SJSA1 (cell line): Measurements from ENCODE around the gene ABHD15. TPM values are rescaled to one million over a fixed set of nuclear protein-coding genes. Genes with fewer than 3 reads are reported as not detected.

Experiments used
- DNase-seq, 2 experiments: peaks; one replicate each; pipeline ENCODE4 v3.0.0-alpha.2; 2015 to 2020; ENCODE audit warnings: low spot score in 2 of 2, low read depth in 1 of 2
- H3K27ac ChIP-seq: fragments of 250-450 bp; sonication (Bioruptor Pico); 2 replicates; pipeline ENCODE4 v1.5.1; 2020; ENCODE audit warnings: mild to moderate bottlenecking, moderate library complexity
- H3K27me3 ChIP-seq: fragments of 250-450 bp; sonication (Bioruptor Pico); replicated peaks from 2 replicates; pipeline ENCODE4 v1.5.1; 2020; ENCODE audit warnings: mild to moderate bottlenecking, moderate library complexity
- H3K36me3 ChIP-seq: fragments of 250-450 bp; sonication (Bioruptor Pico); 2 replicates; pipeline ENCODE4 v1.5.1; 2020; ENCODE audit warnings: mild to moderate bottlenecking
- H3K4me1 ChIP-seq: fragments of 250-450 bp; sonication (Bioruptor Pico); replicated peaks from 2 replicates; pipeline ENCODE4 v1.6.1; 2021; ENCODE audit warnings: mild to moderate bottlenecking
- H3K4me3 ChIP-seq: fragments of 250-450 bp; sonication (Bioruptor Pico); 2 replicates; pipeline ENCODE4 v1.5.1; 2020; ENCODE audit warnings: mild to moderate bottlenecking
- H3K9me3 ChIP-seq: fragments of 250-450 bp; sonication (Bioruptor Pico); replicated peaks from 2 replicates; pipeline ENCODE4 v1.5.1; 2020; ENCODE audit warnings: mild to moderate bottlenecking
- total RNA-seq: library from RNA; depleted of rRNA; stranded (reverse); fragments of >200 nt; shearing (Covaris generic); gene quantifications from 2 replicates; pipeline ENCODE4 v1.2.3, GENCODE V29; 2014

ABHD15 gene
- total RNA-seq, 1 experiment from 2014 or later, result 5.7 TPM

- no peaks in the 10 kb centered on the region for H3K27me3 ChIP-seq
- DNase-seq, result no peak
- H3K4me3 ChIP-seq, result no peak overlapping the region
- H3K4me1 ChIP-seq, result no peaks in the 10 kb centered on the region
- H3K9me3 ChIP-seq, result no peaks in the 10 kb centered on the region
- no peak overlapping the region for H3K27ac ChIP-seq
- no peaks in the 10 kb centered on the region for H3K36me3 ChIP-seq
Measured at GRCh38 chr17:29607557-29608195, 40.8 kb upstream of the ABHD15 start.

DNA sequence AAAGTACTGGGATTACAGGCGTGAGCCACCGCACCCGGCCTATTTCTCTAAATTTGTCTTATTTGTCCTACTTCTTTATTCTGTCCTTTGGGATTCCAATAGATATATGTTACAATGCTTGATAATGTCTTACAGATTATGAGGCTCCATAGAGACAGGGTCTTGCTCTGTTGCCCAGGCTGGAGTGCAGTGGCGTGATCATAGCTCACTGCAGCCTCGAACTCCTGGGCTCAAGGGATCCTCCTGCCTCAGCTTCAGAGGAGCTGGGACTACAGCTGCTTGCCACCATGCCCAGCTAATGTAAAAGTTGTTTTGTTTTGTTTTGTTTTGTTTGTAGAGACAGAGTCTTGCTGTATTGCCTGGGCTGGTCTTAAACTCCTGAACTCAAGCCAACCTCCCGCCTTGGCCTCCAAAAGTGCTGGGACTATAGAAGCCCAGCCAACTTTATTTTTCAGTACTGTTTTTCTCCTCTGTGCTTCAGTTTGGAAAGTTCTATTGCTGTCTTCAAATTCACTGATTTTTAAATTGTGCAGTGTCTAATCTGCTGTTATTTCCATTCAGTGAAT is 36.4 kb upstream of the ABHD15 start:
- no peak for DNase-seq
- Histone ChIP-seq H3K27ac (no peak overlapping the region), H3K4me1 (no peaks in the 10 kb centered on the region), H3K36me3 (no peaks in the 10 kb centered on the region), H3K9me3 (no peaks in the 10 kb centered on the region), H3K4me3 (no peak overlapping the region), H3K27me3 (no peaks in the 10 kb centered on the region)

- Histone ChIP-seq H3K36me3 (no peaks in the 10 kb centered on the region), H3K9me3 (no peaks in the 10 kb centered on the region), H3K27ac (no peak overlapping the region), H3K4me3 (no peak overlapping the region), H3K27me3 (no peaks in the 10 kb centered on the region), H3K4me1 (peaks cover 21% of the 10 kb centered on the region)
- DNase-seq, result no peak
Measured at GRCh38 chr17:29597361-29598172, 30.7 kb upstream of the ABHD15 start.

DNA sequence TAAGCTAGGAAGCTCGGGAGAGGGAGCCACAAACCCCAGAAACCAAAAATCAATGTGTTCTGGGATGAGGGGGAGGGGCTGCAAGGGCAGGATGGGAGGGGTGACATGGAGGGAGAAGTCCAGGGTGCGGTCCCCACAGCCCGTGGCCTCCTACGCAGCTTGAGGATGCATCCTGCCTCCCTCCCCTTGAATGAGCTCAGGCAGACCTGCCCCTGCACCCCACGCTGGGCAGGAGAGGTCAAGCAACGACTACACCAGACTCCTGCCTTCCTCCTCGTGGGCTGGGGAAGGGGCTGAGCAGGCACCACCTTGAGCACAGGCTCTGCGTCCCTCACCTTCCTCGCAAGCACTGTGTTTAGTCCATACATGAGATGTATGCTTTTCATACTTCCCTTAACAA is 30.0 kb upstream of the ABHD15 start:
- H3K36me3 ChIP-seq, result no peaks in the 10 kb centered on the region
- H3K27ac ChIP-seq, result no peak overlapping the region
- H3K27me3 ChIP-seq, result no peaks in the 10 kb centered on the region
- H3K4me1 ChIP-seq, result peaks cover 29% of the 10 kb centered on the region
- no peak overlapping the region for H3K4me3 ChIP-seq
- no peaks in the 10 kb centered on the region for H3K9me3 ChIP-seq
- DNase-seq, result no peak

- no peak for DNase-seq
- Histone ChIP-seq H3K27ac (no peak overlapping the region), H3K36me3 (no peaks in the 10 kb centered on the region), H3K9me3 (no peaks in the 10 kb centered on the region), H3K4me1 (peaks cover 35% of the 10 kb centered on the region), H3K27me3 (no peaks in the 10 kb centered on the region), H3K4me3 (no peak overlapping the region)
Measured at GRCh38 chr17:29595943-29596774, 29.3 kb upstream of the ABHD15 start.

- peaks cover 43% of the 10 kb centered on the region for H3K4me1 ChIP-seq
- DNase-seq, result no peak
- no peak overlapping the region for H3K27ac ChIP-seq
Measured at GRCh38 chr17:29595107-29595942, 28.5 kb upstream of the ABHD15 start.

DNA sequence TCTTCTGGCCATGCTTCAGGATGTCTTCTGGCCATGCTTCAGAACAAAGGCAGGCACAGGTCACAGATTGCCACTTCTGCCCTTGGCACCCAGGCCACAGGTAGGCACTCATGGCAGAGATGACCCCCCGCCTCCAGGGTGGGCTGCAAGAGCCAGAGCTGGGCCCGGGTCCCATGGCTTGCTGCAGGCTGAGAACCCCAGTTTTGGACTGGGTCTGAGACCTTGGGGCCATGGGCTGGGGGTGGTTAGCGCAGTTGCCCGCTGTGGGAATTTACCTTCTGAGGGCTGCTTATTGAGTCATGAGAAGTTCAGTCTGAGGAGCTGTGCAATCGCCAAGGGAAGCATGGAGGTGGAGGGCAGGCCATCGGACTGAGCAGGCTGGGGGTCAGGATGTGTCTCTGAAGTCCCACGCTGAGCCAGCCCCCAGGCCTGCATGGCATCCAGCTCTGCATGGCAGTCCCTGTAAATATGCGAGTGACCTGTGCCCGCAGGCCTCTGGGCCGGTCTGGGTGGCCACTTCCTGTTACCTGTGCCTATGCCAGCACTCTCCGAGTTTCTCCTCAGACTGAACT is 27.8 kb upstream of the ABHD15 start:
- no peak for DNase-seq
- Histone ChIP-seq H3K9me3 (no peaks in the 10 kb centered on the region), H3K4me1 (peaks cover 51% of the 10 kb centered on the region), H3K27ac (no peak overlapping the region), H3K4me3 (no peak overlapping the region), H3K27me3 (no peaks in the 10 kb centered on the region), H3K36me3 (0 out of 2 replicates have a peak, but pooled peaks cover 2% of the 10 kb centered on the region)

More at GRCh38 chr17:29595107-29595942, 28.5 kb upstream of the ABHD15 start:
- no peaks in the 10 kb centered on the region for H3K27me3 ChIP-seq
- H3K9me3 ChIP-seq, result no peaks in the 10 kb centered on the region
- no peak overlapping the region for H3K4me3 ChIP-seq
- 0 out of 2 replicates have a peak, but pooled peaks cover 2% of the 10 kb centered on the region for H3K36me3 ChIP-seq

- H3K27ac ChIP-seq, result no peak overlapping the region
- H3K36me3 ChIP-seq, result peaks cover 4% of the 10 kb centered on the region; the same call in 1 of the 2 replicates
- peak overlapping the region; percentile 57 for H3K4me3 ChIP-seq
- peaks cover 52% of the 10 kb centered on the region for H3K4me1 ChIP-seq
- H3K9me3 ChIP-seq, result no peaks in the 10 kb centered on the region
- no peaks in the 10 kb centered on the region for H3K27me3 ChIP-seq
- DNase-seq, result no peak
Measured at GRCh38 chr17:29593591-29594518, 27.0 kb upstream of the ABHD15 start.

DNA sequence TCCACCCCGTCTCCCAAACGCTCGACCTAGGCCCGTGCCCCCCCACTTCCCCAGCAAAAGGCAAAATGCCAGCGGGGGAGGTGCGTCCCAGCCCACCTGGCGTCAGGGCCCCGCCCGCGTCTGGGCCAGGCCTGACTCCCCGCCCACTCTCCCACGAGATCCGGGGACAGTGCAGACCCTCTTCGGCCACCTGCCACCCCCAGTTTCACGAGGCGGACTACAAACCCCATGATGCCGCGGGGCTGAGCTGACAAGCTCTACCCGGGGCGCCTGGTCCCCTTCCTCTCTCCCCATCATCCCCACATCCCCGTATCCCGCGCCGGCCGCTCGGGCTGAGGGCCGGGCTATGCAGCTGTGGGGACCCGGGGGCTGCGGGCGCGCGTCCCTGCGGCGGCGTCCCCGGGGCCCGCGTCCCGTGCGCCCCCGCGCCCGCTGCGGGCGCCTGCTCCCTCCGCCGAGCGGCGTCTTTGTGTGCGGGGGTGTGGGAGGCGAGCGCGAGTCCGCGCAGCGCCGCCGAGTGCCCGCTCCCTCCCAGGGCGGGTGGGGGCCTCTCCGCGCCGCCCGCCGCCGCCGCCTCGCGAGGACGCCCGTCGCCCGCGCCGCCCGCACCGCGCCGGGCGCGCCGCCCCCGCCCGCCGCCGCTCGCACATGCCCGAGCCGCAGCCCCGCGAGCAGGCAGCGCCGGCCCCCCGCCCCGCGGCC is 26.2 kb upstream of the ABHD15 start, which contains the start of gene ANKRD13B:
Gene ANKRD13B, plus strand, starts transcription at position 283 of the 702 bp plus-strand sequence. CDS start 490 bp downstream, outside the sequence.
- Histone ChIP-seq H3K36me3 (peaks cover 9% of the 10 kb centered on the region; the same call in 1 of the 2 replicates), H3K27me3 (no peaks in the 10 kb centered on the region), H3K27ac (no peak within 1 kb of the TSS), H3K4me3 (peak within 1 kb of the TSS; percentile 57), H3K4me1 (peaks cover 60% of the 10 kb centered on the region), H3K9me3 (no peaks in the 10 kb centered on the region)
- DNase-seq, result no peak

DNA sequence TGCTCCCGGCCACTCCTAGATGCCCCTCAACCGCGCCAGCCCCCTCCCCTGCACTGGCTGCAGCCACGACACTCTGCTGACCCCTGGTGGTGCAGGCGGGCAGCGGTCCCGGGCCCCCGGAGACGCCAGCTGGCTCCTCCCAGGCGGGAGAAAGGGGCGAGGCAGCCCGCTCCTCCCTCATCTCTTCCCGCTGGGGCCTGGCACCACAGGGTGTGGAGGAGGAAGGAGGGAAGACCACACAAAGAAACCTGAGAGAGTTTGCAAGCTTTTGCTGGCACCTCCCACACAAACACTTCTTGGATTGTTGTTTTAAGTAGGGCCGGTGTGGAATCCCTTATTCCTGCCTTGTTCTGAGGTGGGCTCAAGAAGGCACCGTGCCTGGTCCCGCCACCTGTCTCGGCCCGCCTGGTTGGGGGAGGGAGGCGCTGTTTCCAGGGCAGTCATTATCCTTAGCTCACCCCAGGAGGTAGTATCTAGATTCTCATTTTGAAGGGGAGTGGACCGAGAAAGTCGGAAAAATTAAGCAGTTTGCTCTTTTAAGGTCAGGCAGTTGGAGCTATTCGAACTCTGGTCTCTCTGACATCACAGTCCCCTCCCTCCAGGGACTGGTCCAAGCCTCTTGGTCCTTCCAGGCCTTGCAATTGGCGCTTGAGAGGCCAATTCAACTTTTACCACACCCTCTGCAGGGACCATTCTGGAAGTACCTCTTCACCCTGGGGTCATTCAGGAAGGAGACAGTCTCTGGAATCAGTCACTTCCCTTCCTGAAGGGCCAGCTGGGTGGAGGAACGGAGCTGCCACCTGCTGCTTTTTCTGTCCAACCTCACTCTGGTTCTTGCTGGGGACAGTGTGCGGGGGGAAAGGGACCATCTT is 25.1 kb upstream of the ABHD15 start:
- peak; percentile 90 to 91 for DNase-seq

More for the DNA sequence above, 25.1 kb upstream of the ABHD15 start:
- no peaks in the 10 kb centered on the region for H3K27me3 ChIP-seq
- H3K36me3 ChIP-seq, result peaks cover 9% of the 10 kb centered on the region; the same call in 1 of the 2 replicates
- no peak overlapping the region for H3K27ac ChIP-seq
- peaks cover 64% of the 10 kb centered on the region for H3K4me1 ChIP-seq
- H3K9me3 ChIP-seq, result no peaks in the 10 kb centered on the region
- H3K4me3 ChIP-seq, result peak overlapping the region; percentile 3
